ENCODE results near the gene CFAP74.

GRCh38 chr1:1972976-1973715, 30.4 kb downstream of the CFAP74 start:
- TF ChIP-seq POLR2A (IDR thresholded peaks at IDR 0.05; ENCODE audit: low read depth, low read length) (no peak), TAF1 (IDR thresholded peaks at IDR 0.05; ENCODE audit: borderline replicate concordance, low read depth, low read length) (no peak), POLR2AphosphoS5 (IDR thresholded peaks at IDR 0.05; ENCODE audit: low read depth, low read length) (no peak)

Measured in GM12892 (cell line).